ENCODE results near the gene ZNF474.

DNA sequence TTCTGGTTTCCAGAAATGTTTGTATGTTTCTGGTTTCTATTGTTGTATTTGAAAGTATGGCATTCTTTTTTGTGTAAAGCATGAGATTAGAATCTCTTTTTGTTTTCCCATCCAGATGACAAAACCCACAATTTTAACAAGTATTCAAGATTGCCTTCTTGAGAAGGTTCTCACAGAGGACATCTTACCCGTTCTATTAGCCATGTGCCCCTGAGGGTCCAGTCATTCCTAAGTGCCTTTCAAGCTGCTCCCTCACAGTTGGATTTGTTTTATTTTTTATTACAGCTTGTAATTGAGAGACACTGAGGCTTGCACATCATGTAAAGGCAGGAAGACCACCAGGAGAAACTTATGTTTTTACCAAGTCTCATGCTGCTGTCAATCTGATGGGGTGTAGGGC, 32.0 kb upstream of the ZNF474 start:
- TF ChIP-seq, protein P1, sequence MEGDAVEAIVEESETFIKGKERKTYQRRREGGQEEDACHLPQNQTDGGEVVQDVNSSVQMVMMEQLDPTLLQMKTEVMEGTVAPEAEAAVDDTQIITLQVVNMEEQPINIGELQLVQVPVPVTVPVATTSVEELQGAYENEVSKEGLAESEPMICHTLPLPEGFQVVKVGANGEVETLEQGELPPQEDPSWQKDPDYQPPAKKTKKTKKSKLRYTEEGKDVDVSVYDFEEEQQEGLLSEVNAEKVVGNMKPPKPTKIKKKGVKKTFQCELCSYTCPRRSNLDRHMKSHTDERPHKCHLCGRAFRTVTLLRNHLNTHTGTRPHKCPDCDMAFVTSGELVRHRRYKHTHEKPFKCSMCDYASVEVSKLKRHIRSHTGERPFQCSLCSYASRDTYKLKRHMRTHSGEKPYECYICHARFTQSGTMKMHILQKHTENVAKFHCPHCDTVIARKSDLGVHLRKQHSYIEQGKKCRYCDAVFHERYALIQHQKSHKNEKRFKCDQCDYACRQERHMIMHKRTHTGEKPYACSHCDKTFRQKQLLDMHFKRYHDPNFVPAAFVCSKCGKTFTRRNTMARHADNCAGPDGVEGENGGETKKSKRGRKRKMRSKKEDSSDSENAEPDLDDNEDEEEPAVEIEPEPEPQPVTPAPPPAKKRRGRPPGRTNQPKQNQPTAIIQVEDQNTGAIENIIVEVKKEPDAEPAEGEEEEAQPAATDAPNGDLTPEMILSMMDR (IDR thresholded peaks at IDR 0.05): no peak
- TF ChIP-seq EP300 (IDR thresholded peaks at IDR 0.05): no peak

Measured in ovary (tissue), 3 donors.